Body of pancreas (tissue), 4 donors: ENCODE data around the gene DDX42.
A peak's percentile ranks its signal among the peaks of the same experiment; 100 is the strongest.

Source experiments
- CTCF ChIP-seq, 7 experiments: fragments of 450-650 bp in 4 of 7; fragments of 200-600 bp in 3 of 7; sonication (generic) in 3 of 7; IDR thresholded peaks; one replicate each; pipeline ENCODE4 v1.5.1; 2016 to 2019; ENCODE audit warnings: antibody characterized with exemption in 7 of 7
- POLR2A ChIP-seq, 3 donors: fragments of 450-650 bp; IDR thresholded peaks; one replicate each; pipeline ENCODE4 v1.6.1; 2016; ENCODE audit warnings: antibody characterized with exemption in 3 of 3, mild to moderate bottlenecking in 2 of 3

- TF ChIP-seq CTCF (IDR thresholded peaks at IDR 0.05), result no peak
- peak; percentile 86 to 93 (median 91) for TF ChIP-seq POLR2A (IDR thresholded peaks at IDR 0.05)
These were observed 32.4 kb upstream of the DDX42 start, which contains the start of gene STRADA for GRCh38 chr17:63741408-63742173.
